IMR-90 (cell line): ENCODE results near the gene WASF1. TPM values are rescaled to one million over a fixed set of nuclear protein-coding genes. Genes with fewer than 3 reads are reported as not detected.

Source experiments
- ATAC-seq: fragments of 200-7000 bp; cut with Tn5 transposase; 2 replicates; pipeline ENCODE4 v1.9.1; 2020; ENCODE audit warnings: low read depth, mild to moderate bottlenecking, moderate library complexity
- BruUV-seq: library from RNA; stranded (reverse); fragments of 400-500 nt; replicated peaks from 2 replicates; lab custom pipeline; 2021; lab: Mats Ljungman, UMichigan
- CTCF ChIA-PET: fragments of 300-600 bp; formaldehyde crosslinking; extraction: SDS; loops from one replicate; lab custom pipeline; 2021; ENCODE audit warnings: antibody characterized with exemption; lab: Yijun Ruan, JAX
- POLR2A ChIA-PET: fragments of 300-600 bp; sonication (Branson Sonifier 250); formaldehyde crosslinking; loops from one replicate; lab custom pipeline; 2022; ENCODE audit warnings: antibody characterized with exemption; ENCODE audit not compliant: unreplicated experiment; lab: Charles Lee
- DNase-seq: peaks from one replicate; pipeline ENCODE4 v3.0.0; 2013
- H2AFZ ChIP-seq: replicated peaks from 2 replicates; pipeline ENCODE3; 2013; ENCODE audit warnings: low read length, mild to moderate bottlenecking; ENCODE audit not compliant: poor library complexity
- H2AK5ac ChIP-seq: 2 replicates; pipeline ENCODE4 v1.6.1; 2013; ENCODE audit warnings: low read depth, low read length, inconsistent platforms
- H2AK9ac ChIP-seq: replicated peaks from 2 replicates; pipeline ENCODE3; 2013; ENCODE audit warnings: mild to moderate bottlenecking, low read depth, low read length, moderate library complexity; ENCODE audit not compliant: poor library complexity
- H2BK120ac ChIP-seq: 2 replicates; pipeline ENCODE4 v1.6.1; 2013; ENCODE audit warnings: low read depth, low read length, inconsistent platforms
- H2BK15ac ChIP-seq: 3 replicates; pipeline ENCODE4 v1.6.1; 2013; ENCODE audit warnings: low read depth, low read length, inconsistent platforms
- H2BK20ac ChIP-seq: 2 replicates; pipeline ENCODE4 v1.6.1; 2013; ENCODE audit warnings: low read depth, mild to moderate bottlenecking, inconsistent platforms, low read length, moderate library complexity
- H2BK5ac ChIP-seq: 2 replicates; pipeline ENCODE4 v1.6.1; 2013; ENCODE audit warnings: mild to moderate bottlenecking, low read depth, low read length, inconsistent platforms; ENCODE audit not compliant: poor library complexity, severe bottlenecking
- H3K14ac ChIP-seq: replicated peaks from 2 replicates; pipeline ENCODE4 v1.6.1; 2013; ENCODE audit warnings: low read depth, low read length, inconsistent platforms
- H3K18ac ChIP-seq: 2 replicates; pipeline ENCODE4 v1.6.1; 2013; ENCODE audit warnings: low read depth, low read length, control low read depth
- H3K23ac ChIP-seq: 2 replicates; pipeline ENCODE4 v1.6.1; 2013; ENCODE audit warnings: low read depth, low read length, inconsistent platforms
- H3K27ac ChIP-seq: 2 replicates; pipeline ENCODE4 v1.5.1; 2013; ENCODE audit warnings: mild to moderate bottlenecking, control low read depth, low read length; ENCODE audit not compliant: insufficient read depth
- H3K27me3 ChIP-seq: 2 replicates; pipeline ENCODE4 v1.6.1; 2013; ENCODE audit warnings: low read length; ENCODE audit not compliant: control insufficient read depth, insufficient read depth
- H3K36me3 ChIP-seq: 2 replicates; pipeline ENCODE4 v1.6.1; 2013; ENCODE audit warnings: low read length, mixed read lengths; ENCODE audit not compliant: control insufficient read depth, insufficient read depth
- H3K4ac ChIP-seq: 2 replicates; pipeline ENCODE4 v1.6.1; 2013; ENCODE audit warnings: low read depth, low read length, inconsistent platforms
- H3K4me1 ChIP-seq: 2 replicates; pipeline ENCODE4 v1.6.1; 2013; ENCODE audit warnings: low read length, mixed read lengths; ENCODE audit not compliant: control insufficient read depth, insufficient read depth
- H3K4me2 ChIP-seq: 2 replicates; pipeline ENCODE4 v1.6.1; 2013; ENCODE audit warnings: low read depth, mild to moderate bottlenecking, control low read depth, low read length, moderate library complexity
- H3K4me3 ChIP-seq: 2 replicates; pipeline ENCODE4 v1.5.1; 2013; ENCODE audit warnings: low read depth, mild to moderate bottlenecking, control low read depth, low read length, moderate library complexity; ENCODE audit not compliant: insufficient read depth
- H3K56ac ChIP-seq: 2 replicates; pipeline ENCODE4 v1.6.1; 2013; ENCODE audit warnings: low read length, inconsistent platforms; ENCODE audit not compliant: insufficient read depth; ENCODE audit errors: extremely low read depth
- H3K79me1 ChIP-seq, 2 experiments: 2 replicates each; pipeline ENCODE4 v1.6.1; 2013; ENCODE audit warnings: low read length in 2 of 2, inconsistent platforms in 1 of 2, low read depth in 1 of 2
- H3K9ac ChIP-seq: 2 replicates; pipeline ENCODE4 v1.6.1; 2013; ENCODE audit warnings: low read depth, low read length, control low read depth
- H3K9me1 ChIP-seq: 2 replicates; pipeline ENCODE4 v1.6.1; 2013; ENCODE audit warnings: low read length, inconsistent platforms; ENCODE audit not compliant: insufficient read depth
- H3K9me3 ChIP-seq: 2 replicates; pipeline ENCODE4 v1.6.1; 2013; ENCODE audit warnings: low read length; ENCODE audit not compliant: control insufficient read depth, insufficient read depth
- H4K20me1 ChIP-seq: 2 replicates; pipeline ENCODE4 v1.6.1; 2013; ENCODE audit warnings: low read length, inconsistent platforms; ENCODE audit not compliant: insufficient read depth
- H4K5ac ChIP-seq: 2 replicates; pipeline ENCODE4 v1.6.1; 2013; ENCODE audit warnings: mild to moderate bottlenecking, low read depth, low read length, control low read depth
- H4K8ac ChIP-seq, 2 experiments: 2 replicates each; pipeline ENCODE4 v1.6.1; 2013; ENCODE audit warnings: low read depth in 2 of 2, low read length in 2 of 2, control low read depth in 1 of 2, inconsistent platforms in 1 of 2
- H4K91ac ChIP-seq: 2 replicates; pipeline ENCODE4 v1.6.1; 2013; ENCODE audit warnings: low read depth, low read length, inconsistent platforms; ENCODE audit not compliant: insufficient read depth
- CHD1 ChIP-seq: IDR thresholded peaks from 2 replicates; pipeline ENCODE4 v1.6.1; 2012; ENCODE audit warnings: low read depth, low read length, improper control_type of control experiment
- MXI1 ChIP-seq: IDR thresholded peaks from 2 replicates; pipeline ENCODE4 v1.6.1; 2012; ENCODE audit warnings: low read depth, mild to moderate bottlenecking, low read length, moderate library complexity, borderline replicate concordance
- WGBS, 2 experiments: methylation state at CpG; one replicate each; pipeline versions ENCODE4 v1.1.5 to v1.1.7; 2013; ENCODE audit warnings: missing lambda C conversion rate in 2 of 2; ENCODE audit not compliant: insufficient read length in 1 of 2; ENCODE audit errors: extremely low coverage in 2 of 2; 5-methylcytosine and 5-hydroxymethylcytosine counted together
- dilution Hi-C: fragments of 300-500 bp; cut with HindIII; formaldehyde crosslinking; loops from one replicate; pipeline ENCODE4 v1.14.3; 2018; ENCODE audit warnings: low sequenced_read_pairs; ENCODE audit not compliant: unreplicated experiment
- in situ Hi-C: fragments of 300-500 bp; cut with MboI; formaldehyde crosslinking; loops from 3 replicates; pipeline ENCODE4 v1.14.3; 2019; ENCODE audit warnings: low sequenced_read_pairs, inconsistent platforms, mixed read lengths
- intact Hi-C: fragments of 100-400 bp; cut with micrococcal nuclease; formaldehyde crosslinking; loops from 2 replicates; pipeline ENCODE4 v1.10.0; 2022
- polyA plus RNA-seq, 3 experiments: library from polyadenylated mRNA; depleted of rRNA; stranded (reverse); fragments of >200 nt; gene quantifications; 2 replicates each; pipeline ENCODE4 v1.2.3, GENCODE V29; 2012; ENCODE audit warnings: low replicate concordance in 1 of 3
- total RNA-seq: library from RNA; depleted of rRNA; stranded (reverse); fragments of >200 nt; gene quantifications from 2 replicates; pipeline ENCODE4 v1.2.3, GENCODE V29; 2012

Gene WASF1
- total and polyA plus RNA-seq, 2 of the 4 experiments (the other 2 are of a cell fraction) = 3.0 to 17.3 TPM

DNA sequence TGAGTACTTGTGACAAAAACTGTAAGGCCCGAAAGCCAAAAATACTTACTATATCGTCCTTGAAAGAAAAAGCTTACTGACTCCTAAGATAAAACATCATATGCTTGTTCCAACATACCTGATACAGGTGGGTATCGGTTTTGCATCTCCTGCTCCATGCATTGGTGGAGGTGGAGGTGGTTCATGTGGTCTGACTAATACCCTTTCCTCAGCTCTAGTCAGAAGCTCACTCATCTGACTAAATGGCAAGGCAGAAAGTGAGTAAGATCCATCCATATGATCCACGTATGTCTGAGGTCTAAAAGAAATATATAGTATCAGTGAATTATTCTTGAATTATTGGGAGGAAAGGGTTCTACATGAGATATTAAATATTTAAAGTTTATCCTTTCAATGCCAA is 76.2 kb downstream of the WASF1 start:
- CTCF ChIA-PET = no interaction called here
- H3K36me3 ChIP-seq = peaks cover 15% of the 10 kb centered on the region
- no peak overlapping the region for H4K5ac ChIP-seq
- in situ Hi-C loops = no loop called here
- no peak overlapping the region for H2BK20ac ChIP-seq
- H2BK15ac ChIP-seq = no peak overlapping the region
- TF ChIP-seq CHD1 = no peak
- TF ChIP-seq MXI1 = no peak
- H2BK5ac ChIP-seq = no peak overlapping the region
- no peaks in the 10 kb centered on the region for H3K27me3 ChIP-seq
- no peak overlapping the region for H4K91ac ChIP-seq
- intact Hi-C loops = no loop called here
- H3K18ac ChIP-seq = no peak overlapping the region
- H3K9me1 ChIP-seq = no peaks in the 10 kb centered on the region
- H3K27ac ChIP-seq = no peak overlapping the region
- no peak overlapping the region for H3K23ac ChIP-seq
- no peak overlapping the region for H3K56ac ChIP-seq
- H3K4me2 ChIP-seq = no peak overlapping the region
- no peak overlapping the region for H2BK120ac ChIP-seq
- no peaks in the 10 kb centered on the region for H3K4me1 ChIP-seq
- no peak overlapping the region for H2AFZ ChIP-seq
- no peaks in the 10 kb centered on the region for H4K20me1 ChIP-seq
- no peak overlapping the region for H3K4ac ChIP-seq
- H2AK5ac ChIP-seq = no peak overlapping the region
- H2AK9ac ChIP-seq = no peak overlapping the region
- ATAC-seq (no peak), DNase-seq (no peak)
- H3K9ac ChIP-seq = no peak overlapping the region
- no CpG with 5 or more reads among the region's 4 CpGs for WGBS, 2 experiments
- no peaks in the 10 kb centered on the region for H3K9me3 ChIP-seq
- no peaks in the 10 kb centered on the region for H3K79me1 ChIP-seq
- POLR2A ChIA-PET = no interaction called here
- dilution Hi-C loops = no loop called here
- BruUV-seq = no TSS peak
- no peak overlapping the region for H3K4me3 ChIP-seq
- H3K14ac ChIP-seq = no peak overlapping the region
- no peak overlapping the region for H4K8ac ChIP-seq
